HG02798 (cell line): ENCODE results near the gene ST3GAL2.

Source experiments
- ATAC-seq: cut with Tn5 transposase; IDR thresholded peaks from one replicate; pipeline ENCODE4 v1.9.1; 2021; ENCODE audit warnings: mild to moderate bottlenecking; ENCODE audit not compliant: unreplicated experiment, poor library complexity

ST3GAL2 gene

DNA sequence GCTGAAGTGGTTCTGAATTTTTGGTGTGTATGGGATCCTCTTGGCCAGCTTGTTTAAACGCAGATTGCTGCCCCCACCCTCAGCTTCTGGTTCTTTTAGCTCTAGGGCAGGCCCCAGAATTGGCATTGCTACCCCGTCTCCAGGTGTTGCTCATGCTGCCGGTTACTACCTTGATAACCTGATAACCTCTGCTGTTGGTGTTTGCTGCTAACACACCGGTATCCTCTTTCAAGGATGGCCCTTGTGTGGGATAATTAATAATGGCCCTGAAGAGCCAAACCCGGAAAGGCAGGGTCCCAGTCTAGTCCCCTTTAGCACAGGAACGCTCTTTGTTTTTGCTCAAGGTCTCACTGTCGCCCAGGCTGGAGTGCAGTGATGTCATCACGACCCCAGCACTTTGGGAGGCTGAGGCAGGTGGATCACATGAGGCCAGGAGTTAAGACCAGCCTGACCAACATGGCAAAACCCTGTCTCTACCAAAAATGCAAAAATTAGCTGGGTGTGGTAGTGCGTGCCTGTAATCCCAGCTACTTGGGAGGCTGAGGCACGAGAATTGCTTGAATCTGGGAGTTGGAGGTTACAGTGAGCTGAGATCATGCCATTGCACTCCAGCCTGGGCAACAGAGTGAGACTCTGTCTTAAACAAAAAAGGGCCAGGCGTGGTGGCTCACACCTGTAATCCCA, 1.3 kb upstream of the ST3GAL2 start:
- no peak for ATAC-seq

DNA sequence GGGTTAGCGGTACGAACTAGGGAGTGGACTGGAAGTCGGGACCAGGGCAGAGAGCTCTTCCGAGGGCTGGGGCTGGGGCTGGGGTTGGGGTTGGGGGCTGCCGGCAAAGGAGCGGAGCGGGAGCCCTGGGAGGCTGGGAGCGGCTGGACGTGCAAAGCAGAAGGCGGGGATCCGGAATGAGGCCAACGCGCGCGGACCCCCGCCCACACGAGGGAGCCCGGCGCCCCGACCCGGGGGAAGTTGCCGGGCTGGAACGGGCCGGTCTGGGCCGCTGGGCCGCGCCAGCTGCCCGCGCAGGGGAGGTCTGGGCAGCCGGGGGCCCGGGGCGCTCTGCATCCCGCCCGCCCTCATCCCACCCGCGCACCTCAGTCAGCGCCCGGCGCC, 323 bp downstream of the ST3GAL2 start:
- ATAC-seq: no peak

DNA sequence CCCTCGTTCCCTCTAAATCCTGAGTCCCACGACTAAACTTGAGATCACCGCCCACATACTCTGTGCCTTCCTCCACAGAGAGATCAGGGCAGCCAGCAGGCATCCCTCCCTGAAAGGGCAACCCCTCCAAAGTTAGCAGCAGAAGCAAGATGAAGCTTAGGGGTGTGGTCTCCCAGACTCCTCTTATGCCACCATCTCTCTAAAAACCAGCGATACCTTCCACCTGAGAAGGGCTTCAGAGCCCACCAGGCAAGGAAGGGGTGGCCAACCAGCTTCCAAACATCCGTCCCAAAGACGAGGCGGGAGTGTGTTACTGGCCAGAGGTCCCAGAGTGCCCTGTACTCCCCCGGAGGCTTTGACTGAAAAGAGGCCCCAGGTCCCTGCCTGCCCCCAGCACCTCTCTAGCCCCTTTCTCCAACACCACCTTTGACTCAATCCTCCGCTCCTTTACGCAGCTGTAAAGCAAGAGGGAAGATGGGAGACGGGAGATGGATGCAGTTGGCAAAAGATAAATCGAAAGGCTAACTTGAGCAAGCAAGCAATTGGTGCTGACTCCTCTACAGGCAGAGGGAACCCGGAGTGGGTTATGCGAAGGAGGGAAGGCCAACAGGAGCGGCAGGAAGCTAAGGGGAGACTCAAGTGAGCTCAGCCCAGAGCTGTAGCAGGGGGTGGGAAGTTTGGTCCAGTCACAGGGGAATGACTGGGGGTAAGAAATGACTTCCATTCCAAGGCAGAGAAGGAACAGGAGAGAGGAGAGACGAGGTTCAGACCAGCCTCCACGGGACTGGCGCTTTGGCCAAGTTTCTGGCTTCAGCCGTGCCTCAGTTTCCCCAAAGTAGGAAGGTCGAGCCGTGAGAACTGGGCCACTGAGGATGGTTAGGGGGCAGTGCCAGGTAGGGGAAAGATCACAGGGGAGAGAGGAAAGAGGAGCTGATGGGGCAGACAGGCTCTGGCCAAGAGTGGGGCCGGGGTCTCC, 1.0 kb downstream of the ST3GAL2 start:
- no peak for ATAC-seq

DNA sequence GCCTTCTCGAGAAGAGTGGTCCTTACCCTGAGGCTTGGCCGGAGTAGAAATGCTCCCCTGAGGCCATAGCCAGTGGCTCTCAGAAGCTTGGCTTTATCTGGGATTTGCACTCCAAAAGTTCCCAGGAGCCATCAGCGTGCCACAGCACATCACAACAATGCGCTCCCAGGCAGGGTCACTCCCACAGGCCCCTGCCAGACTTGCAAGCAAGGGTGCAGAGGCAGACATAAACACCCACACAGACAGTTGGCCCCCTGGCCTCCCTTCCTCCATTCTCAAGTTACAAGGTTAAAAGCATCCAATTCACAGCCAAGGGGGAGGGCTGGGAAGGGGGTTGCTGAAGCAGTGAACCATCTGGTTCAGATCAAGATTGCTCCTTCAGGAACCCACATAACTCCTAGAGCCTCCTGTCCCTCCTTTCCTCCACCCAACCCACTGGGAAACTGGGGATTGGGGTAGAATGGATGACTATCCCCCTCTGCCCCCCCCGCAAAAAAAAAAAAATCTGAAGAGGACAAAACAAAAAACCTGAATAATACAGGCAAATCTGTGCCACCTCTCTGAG, 1.8 kb downstream of the ST3GAL2 start:
- no peak for ATAC-seq

DNA sequence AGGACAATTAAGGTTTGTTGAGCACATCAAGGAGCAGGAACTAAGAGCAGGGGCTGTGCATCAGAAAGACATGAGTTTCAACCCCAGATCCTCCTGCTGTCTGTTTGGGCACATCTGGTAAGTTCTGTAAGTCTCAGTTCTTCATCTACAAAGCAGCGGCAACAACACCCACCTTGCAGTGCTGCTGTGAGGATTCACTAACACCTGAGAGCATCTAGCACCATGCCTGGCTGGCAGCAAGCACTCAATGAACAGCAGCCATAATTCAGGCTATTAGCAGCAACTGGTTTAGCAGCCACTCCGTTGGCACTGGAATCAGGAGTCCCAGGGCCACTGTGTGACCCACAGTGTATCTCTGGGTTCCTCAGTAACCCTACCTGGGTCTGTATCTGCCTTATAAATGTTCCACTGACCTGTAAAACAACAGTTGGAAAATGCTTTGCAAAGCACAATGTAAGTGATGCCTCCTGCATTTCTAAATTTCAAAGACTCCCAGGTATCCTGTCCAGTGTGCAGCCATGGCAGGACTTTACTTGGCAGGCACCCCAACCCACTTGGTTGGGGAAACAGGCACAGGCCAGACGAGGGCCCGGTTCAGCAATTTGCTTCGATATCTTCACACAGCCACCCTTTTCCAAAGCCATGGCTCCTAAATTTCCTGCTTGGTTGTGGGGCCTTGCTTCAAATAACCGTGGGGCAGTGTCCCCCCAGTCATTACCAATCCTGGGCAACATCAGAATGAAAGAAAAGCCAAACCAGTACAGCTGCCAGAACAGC, 4.2 kb downstream of the ST3GAL2 start:
- no peak for ATAC-seq

DNA sequence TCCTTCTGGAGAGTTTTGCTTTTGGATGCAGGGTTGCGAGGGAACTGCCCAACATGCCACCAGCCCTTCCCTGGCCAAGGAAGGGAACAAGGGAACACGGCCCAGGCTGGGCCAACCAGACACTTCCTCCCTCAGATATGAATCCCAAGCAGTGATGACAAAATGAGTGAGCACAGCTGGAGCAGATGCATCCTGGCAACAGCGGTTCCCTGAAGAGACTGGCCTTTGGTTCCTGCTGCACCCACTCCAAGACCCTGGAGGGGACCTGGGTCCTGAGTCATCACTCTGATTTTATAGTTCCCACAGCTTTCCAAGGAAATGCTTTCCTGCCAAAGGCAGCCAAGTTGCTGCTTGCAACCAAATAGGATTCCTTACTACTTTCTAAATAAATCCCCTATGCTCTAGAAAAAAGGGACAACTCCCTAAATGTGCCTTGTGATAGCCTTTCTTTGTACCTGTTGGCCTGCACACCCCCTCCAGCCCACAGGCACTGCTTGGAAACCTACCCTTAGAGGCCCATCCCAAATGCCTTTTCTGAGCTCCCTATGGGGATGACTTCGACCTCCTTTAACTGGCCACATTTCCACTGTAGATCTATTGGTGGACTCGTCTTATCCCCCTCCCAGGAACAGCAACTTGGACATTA, 5.3 kb downstream of the ST3GAL2 start:
- no peak for ATAC-seq

DNA sequence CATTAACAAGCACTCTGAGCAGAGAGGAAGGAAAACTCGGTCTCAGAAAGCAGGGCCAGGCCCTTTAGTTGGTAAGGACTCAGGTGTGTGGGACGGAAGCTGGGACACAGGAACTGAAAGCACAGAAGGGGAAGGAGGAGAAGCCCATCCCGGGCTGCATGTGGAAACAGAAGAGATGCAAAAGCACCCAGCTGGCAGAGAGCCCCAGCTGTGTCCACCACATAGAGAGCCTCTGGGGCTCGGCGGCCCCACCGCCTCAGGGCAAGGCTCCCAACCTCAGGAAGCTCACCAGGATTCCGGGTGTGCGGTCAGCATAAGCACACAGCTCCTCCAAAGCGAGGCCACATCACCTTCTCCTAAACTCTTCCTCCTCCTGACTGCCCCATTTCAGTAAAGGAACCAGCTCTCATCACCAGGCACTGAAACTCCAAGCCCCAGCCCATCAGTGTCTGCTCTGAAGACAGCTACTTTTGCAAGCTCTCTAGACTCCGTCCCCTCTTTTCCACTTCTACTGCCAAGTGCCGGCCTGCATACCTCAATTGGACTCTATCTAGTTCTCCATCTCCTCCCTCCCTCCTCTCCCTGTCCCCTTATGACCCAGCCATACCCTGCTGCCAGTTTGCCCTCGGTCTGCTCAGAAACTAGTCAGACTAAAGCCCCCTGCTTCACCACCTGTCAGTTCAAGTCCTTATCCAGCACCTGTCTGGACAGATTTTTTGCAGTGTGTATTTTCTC, 6.0 kb downstream of the ST3GAL2 start:
- ATAC-seq: no peak

DNA sequence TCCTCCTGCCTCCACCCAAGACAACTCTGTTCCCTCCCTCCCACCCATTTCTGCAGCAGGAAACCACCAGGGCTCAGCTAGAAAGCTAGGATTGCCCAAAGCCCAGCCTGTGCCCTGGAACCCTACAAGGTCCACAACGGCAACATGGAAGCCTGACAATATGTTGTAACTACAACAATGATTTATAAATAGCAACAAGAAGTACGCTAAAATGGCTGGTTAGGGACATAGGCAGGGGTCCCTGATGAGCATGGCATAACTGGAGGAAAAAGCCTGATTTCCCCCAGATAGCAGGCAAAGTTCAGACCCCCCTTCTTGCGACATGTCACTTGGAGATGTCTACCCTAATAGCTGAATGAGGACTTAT, 6.6 kb downstream of the ST3GAL2 start:
- ATAC-seq: no peak

DNA sequence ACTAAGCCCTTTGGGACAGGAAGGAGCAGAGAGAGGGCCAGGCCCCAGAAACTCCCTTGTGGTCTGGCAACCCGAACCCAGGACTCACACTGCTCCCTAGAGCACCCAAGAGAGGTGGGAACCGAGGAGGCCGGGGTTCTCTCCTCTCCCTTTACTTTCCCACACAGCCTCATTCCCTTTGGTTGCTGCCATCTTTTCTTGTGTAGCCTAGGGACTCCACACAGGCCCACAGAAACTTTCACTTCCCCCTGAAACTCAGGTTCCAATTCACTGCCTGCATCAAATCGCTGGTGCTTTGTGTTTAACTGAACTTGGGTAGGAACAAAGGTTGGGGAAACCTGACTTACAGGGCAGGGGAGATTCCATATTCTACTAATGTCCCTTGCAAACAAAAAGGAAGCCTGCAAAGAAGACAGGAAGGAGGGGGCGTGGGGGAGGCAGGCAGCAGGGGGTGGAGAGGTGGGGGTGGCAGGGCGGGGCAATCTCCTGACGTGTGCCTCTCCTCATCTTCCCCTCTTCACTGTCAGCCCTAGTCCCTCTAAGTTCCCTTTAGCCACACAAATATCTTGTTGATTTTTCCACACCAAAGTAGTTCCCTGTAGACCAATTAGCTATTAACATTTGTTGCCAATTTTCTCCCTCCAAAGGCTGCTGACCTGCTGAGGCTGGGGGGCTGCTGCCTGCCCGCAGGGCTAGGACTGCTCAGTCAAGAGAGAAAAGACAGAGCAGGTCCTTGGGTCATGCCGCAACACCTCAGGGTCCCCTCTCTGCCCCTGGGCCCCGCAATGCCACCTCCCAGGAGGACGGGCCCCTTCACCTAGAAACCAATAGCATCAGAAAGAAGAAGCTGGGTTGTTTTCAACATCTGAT, 8.0 kb downstream of the ST3GAL2 start:
- peak; percentile 49 for ATAC-seq

DNA sequence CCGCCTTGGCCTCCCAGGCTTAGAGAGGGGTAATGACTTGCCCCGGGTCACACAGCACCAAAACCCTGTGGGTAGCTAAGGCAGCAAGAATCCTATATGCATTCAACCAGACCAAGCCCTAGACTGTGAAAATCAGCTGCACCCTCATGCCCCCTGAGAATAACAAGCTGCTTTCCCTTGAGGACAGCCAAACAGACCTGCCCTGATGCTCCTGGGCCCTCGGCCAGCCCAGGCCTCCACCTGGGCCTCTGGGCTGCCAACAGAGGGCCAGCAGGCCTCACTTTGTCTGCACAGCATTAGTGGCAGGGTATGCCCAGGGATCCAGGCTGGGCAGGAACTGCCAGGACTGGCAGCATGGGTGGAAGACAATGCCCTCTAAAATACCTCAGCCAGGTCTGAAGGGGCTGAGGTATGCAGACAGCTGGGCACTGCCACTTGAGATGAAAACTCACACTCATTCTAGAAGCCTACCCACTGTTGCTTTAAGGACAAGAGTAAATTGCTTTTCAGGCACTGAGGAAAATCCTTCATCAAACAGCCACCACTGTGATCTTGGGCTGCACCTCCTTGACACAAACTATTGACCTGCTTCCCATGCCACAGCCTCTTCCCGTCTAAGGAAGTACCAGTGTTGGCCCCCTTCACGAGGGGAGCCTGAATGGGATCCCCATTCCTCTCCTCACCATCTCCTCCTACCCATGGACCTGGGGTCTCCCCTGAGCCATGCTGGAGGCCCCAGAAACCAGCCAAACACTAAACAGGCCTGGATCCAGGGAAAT, 8.8 kb downstream of the ST3GAL2 start:
- peak; percentile 1 for ATAC-seq

DNA sequence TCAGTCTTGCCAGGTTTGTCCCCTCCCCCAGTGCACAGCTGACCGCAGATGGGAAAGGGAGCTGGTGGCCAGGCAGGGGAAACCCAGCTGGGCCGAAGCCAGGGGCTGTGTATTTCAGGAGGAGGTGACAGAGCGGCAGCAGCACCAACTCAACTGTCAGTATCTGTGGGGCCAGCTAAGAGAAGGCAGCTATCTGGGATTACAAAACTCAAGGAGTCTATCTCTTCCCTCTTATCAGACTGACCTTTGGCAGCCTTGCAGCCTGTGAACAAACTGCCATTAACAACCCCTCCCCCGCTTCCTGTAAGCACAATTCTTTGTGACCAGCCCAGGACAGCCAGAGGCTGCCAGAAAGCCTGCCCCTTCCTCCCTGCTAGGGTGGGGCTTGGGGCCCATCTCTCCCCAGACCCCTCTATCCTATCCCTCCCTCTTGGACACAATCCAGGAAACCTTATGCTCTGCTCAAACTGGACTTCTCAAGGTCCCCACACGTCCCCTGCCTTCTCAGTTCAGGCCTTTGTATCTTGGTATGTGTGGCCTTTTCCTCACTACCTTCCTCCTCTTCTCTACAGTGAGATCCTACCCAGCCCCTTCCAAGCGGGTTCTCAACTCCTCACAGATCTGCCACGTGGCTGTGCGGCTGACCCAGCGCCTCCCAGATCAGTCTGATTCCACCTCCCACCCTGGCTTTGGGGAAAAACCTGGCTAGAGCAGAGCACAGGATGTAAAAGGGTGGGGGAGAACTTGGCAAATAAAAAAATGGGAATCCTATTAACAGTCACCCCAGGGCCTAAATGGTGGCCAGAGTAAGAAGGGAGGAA, 10.5 kb downstream of the ST3GAL2 start:
- peak; percentile 43 for ATAC-seq

DNA sequence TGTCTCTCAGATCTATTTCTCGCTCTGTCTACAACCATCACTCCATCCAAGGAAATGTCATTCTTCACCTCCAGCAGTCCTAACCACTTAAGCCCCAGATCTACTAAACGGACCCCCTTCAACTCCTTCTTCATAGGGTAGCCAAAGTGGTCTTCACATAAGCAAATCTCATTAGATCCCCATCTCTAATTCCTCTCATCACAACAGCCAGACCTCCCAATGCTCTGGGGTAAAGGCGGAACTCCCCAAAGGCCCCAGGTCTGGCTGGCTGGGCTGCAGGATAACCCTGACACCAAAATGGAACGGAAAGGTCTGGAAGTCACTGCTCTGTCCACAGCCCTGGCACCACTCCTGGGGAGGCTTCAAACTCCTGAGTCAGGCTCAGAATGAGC, 11.1 kb downstream of the ST3GAL2 start:
- ATAC-seq: no peak

DNA sequence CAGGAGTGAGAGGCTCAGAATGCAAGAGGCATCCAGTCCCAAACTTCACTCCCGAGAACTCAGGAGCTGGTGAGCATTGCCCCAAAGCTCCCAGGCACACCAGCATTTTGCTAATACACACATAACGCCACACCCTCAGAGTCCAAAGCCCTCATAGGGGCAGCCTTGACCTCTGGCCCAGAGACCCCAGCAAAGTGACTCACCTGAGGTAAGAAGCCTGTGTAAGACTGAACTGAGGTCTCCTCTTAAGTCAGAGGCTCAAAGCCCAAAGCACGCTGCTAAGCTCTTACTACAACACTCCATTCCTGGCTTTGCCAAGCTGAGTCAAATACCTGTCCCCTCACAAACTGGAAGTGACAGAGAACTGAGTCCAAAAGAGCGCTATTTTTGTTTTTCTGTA, 16.4 kb downstream of the ST3GAL2 start:
- ATAC-seq: no peak

DNA sequence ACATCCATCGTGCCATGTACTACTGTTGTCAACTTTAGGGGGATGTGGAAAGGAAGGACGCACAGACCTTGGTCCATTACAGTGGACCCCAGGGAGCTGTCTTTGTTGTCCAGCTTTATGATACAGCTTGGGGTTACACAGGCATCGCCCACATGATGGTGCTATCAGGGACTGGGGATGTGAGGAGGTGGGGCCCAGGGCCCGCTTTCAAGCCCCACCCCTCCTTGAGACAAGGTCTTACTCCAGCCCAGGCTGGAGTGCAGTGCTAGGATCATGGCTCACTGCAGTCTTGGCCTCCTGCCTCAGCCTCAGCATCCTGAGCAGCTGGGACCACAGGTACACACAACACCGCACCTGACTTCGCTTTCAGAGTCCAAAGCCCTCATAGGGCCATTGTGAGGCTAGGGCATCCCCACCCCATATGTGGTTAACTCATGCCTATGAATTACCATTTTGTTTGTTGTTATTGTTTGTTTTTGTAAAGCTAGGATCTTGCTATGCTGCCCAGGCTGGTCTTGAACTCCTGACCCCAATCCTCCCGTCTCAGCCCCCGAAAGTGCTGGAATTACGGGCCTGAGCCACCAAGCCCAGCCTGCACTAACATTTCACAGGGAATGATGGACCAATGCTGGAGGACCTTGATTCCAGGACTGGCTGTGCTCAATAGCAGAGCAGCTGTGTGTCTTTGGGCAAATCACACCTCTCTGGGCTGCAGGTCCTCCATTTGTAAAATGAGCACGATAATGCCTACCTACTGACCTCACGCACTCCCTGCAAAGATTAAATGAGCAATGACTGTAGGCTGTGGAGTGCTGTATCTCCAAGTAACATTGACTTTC, 17.2 kb downstream of the ST3GAL2 start:
- ATAC-seq: no peak

DNA sequence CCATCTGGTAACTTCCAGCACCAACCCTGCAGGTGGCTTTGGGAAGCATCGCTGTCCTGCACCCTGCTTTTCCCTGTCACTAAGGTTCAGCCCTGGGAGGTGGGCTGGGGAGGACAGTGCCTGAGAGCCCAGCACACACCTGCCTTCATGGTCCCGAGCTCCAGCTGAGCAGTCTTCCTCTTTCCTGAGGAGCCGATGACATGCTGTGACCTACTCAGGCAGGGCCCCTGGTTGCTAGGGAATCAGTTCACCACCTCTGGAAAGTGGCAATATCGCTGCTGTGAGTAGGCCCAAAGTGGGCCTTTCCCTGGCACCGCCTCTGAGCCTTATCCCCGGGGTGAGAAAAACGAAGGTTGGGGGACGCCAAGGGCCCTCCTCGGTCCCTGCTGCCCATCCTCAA, 17.9 kb downstream of the ST3GAL2 start:
- ATAC-seq: no peak
